IPS-15b (cell line): Measurements from ENCODE around the gene ALDH3A1.

Source experiments
- H3K27me3 ChIP-seq: one replicate; pipeline ENCODE4 v1.6.1; 2013; ENCODE audit warnings: low read length; ENCODE audit not compliant: control insufficient read depth, insufficient read depth
- H3K36me3 ChIP-seq: one replicate; pipeline ENCODE4 v1.6.1; 2013; ENCODE audit warnings: low read length; ENCODE audit not compliant: control insufficient read depth, insufficient read depth
- H3K4me1 ChIP-seq: one replicate; pipeline ENCODE4 v1.6.1; 2013; ENCODE audit warnings: mild to moderate bottlenecking, low read length; ENCODE audit not compliant: control insufficient read depth, insufficient read depth
- H3K4me3 ChIP-seq: one replicate; pipeline ENCODE4 v1.5.1; 2013; ENCODE audit warnings: low read depth, low read length
- H3K9ac ChIP-seq: one replicate; pipeline ENCODE4 v1.6.1; 2013; ENCODE audit warnings: low read depth, mild to moderate bottlenecking, low read length
- H3K9me3 ChIP-seq: one replicate; pipeline ENCODE4 v1.6.1; 2013; ENCODE audit warnings: mild to moderate bottlenecking, low read length; ENCODE audit not compliant: control insufficient read depth, insufficient read depth

The ALDH3A1 gene

GRCh38 chr17:19747829-19748806 is at the start of gene ALDH3A1:
Gene ALDH3A1 (minus strand): TSS chr17:19748298. CDS start chr17:19745129, 3,169 bp downstream.
- peaks cover 6% of the 10 kb centered on the region for H3K4me1 ChIP-seq

GRCh38 chr17:19796457-19796856 is 48.4 kb upstream of the ALDH3A1 start:
- Histone ChIP-seq H3K4me3 (no peak overlapping the region), H3K9me3 (no peaks in the 10 kb centered on the region), H3K4me1 (no peaks in the 10 kb centered on the region), H3K36me3 (peaks cover 2% of the 10 kb centered on the region), H3K9ac (no peak overlapping the region), H3K27me3 (no peaks in the 10 kb centered on the region)

More at GRCh38 chr17:19747829-19748806, at the start of gene ALDH3A1:
- Histone ChIP-seq H3K9ac (no peak within 1 kb of the TSS), H3K9me3 (no peaks in the 10 kb centered on the region), H3K4me3 (no peak within 1 kb of the TSS), H3K27me3 (peaks cover 5% of the 10 kb centered on the region), H3K36me3 (no peaks in the 10 kb centered on the region)

DNA sequence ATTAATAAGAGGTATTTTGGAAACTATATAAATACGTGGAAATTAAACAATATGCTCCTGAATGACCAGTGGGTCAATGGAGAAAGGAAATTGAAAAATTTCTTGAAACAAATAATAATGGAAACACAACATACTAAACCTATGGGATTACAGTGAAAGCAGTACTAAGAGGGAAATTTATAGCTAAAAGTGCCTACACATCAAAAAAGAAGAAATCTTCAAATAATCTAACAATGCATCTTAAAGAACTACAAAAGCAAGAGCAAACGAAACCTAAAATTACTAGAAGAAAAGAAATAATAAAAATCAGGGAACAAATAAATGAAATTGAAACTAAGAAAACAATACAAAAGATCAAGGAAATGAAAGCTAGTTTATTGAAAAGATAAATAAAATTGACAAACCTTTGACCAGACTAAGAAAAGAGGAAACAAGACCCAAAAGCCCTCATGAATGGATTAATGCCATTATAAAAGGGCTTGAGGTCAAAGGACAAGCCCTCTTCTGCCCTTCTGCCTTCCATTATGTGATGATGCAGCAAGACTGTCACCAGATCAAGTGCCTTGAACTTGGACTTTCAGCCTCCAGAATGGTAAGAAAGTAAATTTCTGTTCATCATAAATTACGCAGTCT is 43.9 kb upstream of the ALDH3A1 start:
- no peaks in the 10 kb centered on the region for H3K9me3 ChIP-seq
- H3K4me1 ChIP-seq: no peaks in the 10 kb centered on the region
- H3K27me3 ChIP-seq: no peaks in the 10 kb centered on the region
- peaks cover 4% of the 10 kb centered on the region for H3K36me3 ChIP-seq
- H3K4me3 ChIP-seq: no peak overlapping the region
- no peak overlapping the region for H3K9ac ChIP-seq

DNA sequence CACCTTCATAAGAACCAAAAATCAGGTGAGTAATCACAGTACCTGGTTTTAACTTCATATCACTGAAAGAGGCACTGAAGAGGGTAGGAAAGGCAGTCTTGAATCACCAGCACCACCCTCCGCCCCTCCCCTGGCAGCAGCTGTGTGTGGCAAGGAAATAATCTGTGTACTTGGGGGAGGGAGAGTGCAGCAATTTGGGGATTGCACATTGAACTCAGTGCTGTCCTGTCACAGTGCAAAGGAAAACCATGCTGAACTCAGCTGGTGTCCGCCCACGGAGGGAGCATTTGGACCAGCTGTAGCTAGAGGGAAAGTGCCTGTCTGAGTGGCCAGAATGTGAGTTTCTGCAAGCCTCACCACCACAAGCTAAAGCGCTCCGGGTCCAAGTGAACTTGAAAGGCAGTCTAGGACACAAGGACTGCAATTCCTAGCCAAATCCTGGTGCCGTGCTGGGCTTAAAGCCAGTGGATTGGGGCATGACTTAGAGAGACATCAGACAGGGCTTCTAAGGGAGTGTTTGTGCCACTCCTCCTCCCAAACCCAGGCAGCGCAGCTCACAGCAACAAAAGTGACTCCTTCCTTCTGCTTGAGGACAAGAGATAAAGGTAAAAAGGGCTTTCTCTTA is 39.7 kb upstream of the ALDH3A1 start:
- Histone ChIP-seq H3K36me3 (peaks cover 2% of the 10 kb centered on the region), H3K9me3 (no peaks in the 10 kb centered on the region), H3K4me1 (no peaks in the 10 kb centered on the region), H3K4me3 (no peak overlapping the region), H3K9ac (no peak overlapping the region), H3K27me3 (no peaks in the 10 kb centered on the region)

- Histone ChIP-seq H3K27me3 (no peaks in the 10 kb centered on the region), H3K4me3 (no peak overlapping the region), H3K4me1 (no peaks in the 10 kb centered on the region), H3K9ac (no peak overlapping the region), H3K9me3 (no peaks in the 10 kb centered on the region), H3K36me3 (no peaks in the 10 kb centered on the region)
These were observed 37.8 kb upstream of the ALDH3A1 start for GRCh38 chr17:19785854-19786253.

- H3K9ac ChIP-seq: no peak overlapping the region
- H3K27me3 ChIP-seq: no peaks in the 10 kb centered on the region
- H3K36me3 ChIP-seq: no peaks in the 10 kb centered on the region
- H3K4me1 ChIP-seq: no peaks in the 10 kb centered on the region
- H3K9me3 ChIP-seq: no peaks in the 10 kb centered on the region
- no peak overlapping the region for H3K4me3 ChIP-seq
These were observed 33.7 kb upstream of the ALDH3A1 start for GRCh38 chr17:19781488-19782458.

GRCh38 chr17:19780846-19781245 is 32.7 kb upstream of the ALDH3A1 start:
- H3K4me3 ChIP-seq: no peak overlapping the region
- no peak overlapping the region for H3K9ac ChIP-seq
- H3K36me3 ChIP-seq: no peaks in the 10 kb centered on the region
- H3K4me1 ChIP-seq: no peaks in the 10 kb centered on the region
- no peaks in the 10 kb centered on the region for H3K9me3 ChIP-seq
- H3K27me3 ChIP-seq: no peaks in the 10 kb centered on the region

GRCh38 chr17:19773534-19773933 is 25.4 kb upstream of the ALDH3A1 start:
- Histone ChIP-seq H3K27me3 (no peaks in the 10 kb centered on the region), H3K4me3 (no peak overlapping the region), H3K9me3 (no peaks in the 10 kb centered on the region)

GRCh38 chr17:19771971-19772630 is 24.0 kb upstream of the ALDH3A1 start:
- Histone ChIP-seq H3K9ac (no peak overlapping the region), H3K4me1 (no peaks in the 10 kb centered on the region), H3K27me3 (no peaks in the 10 kb centered on the region), H3K4me3 (no peak overlapping the region), H3K36me3 (no peaks in the 10 kb centered on the region), H3K9me3 (no peaks in the 10 kb centered on the region)

More at GRCh38 chr17:19773534-19773933, 25.4 kb upstream of the ALDH3A1 start:
- no peaks in the 10 kb centered on the region for H3K4me1 ChIP-seq
- no peaks in the 10 kb centered on the region for H3K36me3 ChIP-seq
- H3K9ac ChIP-seq: no peak overlapping the region

- H3K36me3 ChIP-seq: no peaks in the 10 kb centered on the region
- H3K9me3 ChIP-seq: no peaks in the 10 kb centered on the region
- no peak overlapping the region for H3K9ac ChIP-seq
- peaks cover 1% of the 10 kb centered on the region for H3K4me1 ChIP-seq
- H3K4me3 ChIP-seq: no peak overlapping the region
- H3K27me3 ChIP-seq: no peaks in the 10 kb centered on the region
These were observed 23.1 kb upstream of the ALDH3A1 start for GRCh38 chr17:19770985-19771735.
